Breast epithelium (tissue), 4 donors: ENCODE measurements around the gene NR3C2. TPM values are rescaled to one million over a fixed set of nuclear protein-coding genes. Genes with fewer than 3 reads are reported as not detected.

Experiments used
- DNase-seq, 2 donors: peaks; one replicate each; pipeline ENCODE4 v3.0.0-alpha.2; 2019; ENCODE audit warnings: low spot score in 2 of 2
- H3K27ac ChIP-seq, 2 donors: fragments of 200-600 bp; sonication (generic) in 1 of 2; one replicate each; pipeline ENCODE4 v1.5.1; 2016 to 2019; ENCODE audit warnings: mild to moderate bottlenecking in 1 of 2
- H3K27me3 ChIP-seq, 2 donors: fragments of 200-600 bp; sonication (generic) in 1 of 2; one replicate each; pipeline versions ENCODE4 v1.5.1 to v1.6.0; 2017 to 2019; ENCODE audit warnings: control low read depth in 1 of 2, mild to moderate bottlenecking in 1 of 2
- H3K36me3 ChIP-seq: fragments of 200-600 bp; one replicate; pipeline ENCODE4 v1.5.1; 2019
- H3K4me1 ChIP-seq, 2 donors: fragments of 200-600 bp; sonication (generic); one replicate each; pipeline ENCODE4 v1.5.1; 2016 to 2019; ENCODE audit warnings: control low read depth in 1 of 2
- H3K4me3 ChIP-seq, 3 donors: fragments of 200-600 bp; sonication (generic); 1 replicate in 2 of 3; 2 replicates in 1 of 3; pipeline ENCODE4 v1.5.1; 2016 to 2019; ENCODE audit warnings: mild to moderate bottlenecking in 3 of 3, moderate library complexity in 2 of 3
- H3K9me3 ChIP-seq, 2 donors: fragments of 200-600 bp; sonication (generic) in 1 of 2; one replicate each; pipeline ENCODE4 v1.5.1; 2016 to 2019; ENCODE audit warnings: control low read depth in 1 of 2
- POLR2A ChIP-seq: fragments of 450-650 bp; IDR thresholded peaks from one replicate; pipeline ENCODE4 v1.6.1; 2016; ENCODE audit warnings: antibody characterized with exemption, mild to moderate bottlenecking, moderate library complexity
- POLR2AphosphoS5 ChIP-seq, 3 donors: sonication (generic); formaldehyde crosslinking; IDR thresholded peaks; one replicate each; pipeline ENCODE4 v1.6.1; 2017; ENCODE audit warnings: antibody characterized with exemption in 3 of 3
- intact Hi-C: fragments of 100-400 bp; cut with DNase I; formaldehyde crosslinking; loops from one replicate; pipeline ENCODE4 v1.15.1; 2023; ENCODE audit warnings: low total_unique reads
- total RNA-seq, 3 donors: library from RNA; depleted of rRNA; stranded (reverse); fragments of >200 nt; gene quantifications; one replicate each; pipeline ENCODE4 v1.1.0, GENCODE V29; 2016
- TF ChIP-seq, protein P1 (sequence below), 3 donors: fragments of 450-650 bp; IDR thresholded peaks; one replicate each; pipeline ENCODE4 v1.5.1; 2016 to 2017; ENCODE audit warnings: antibody characterized with exemption in 3 of 3, mild to moderate bottlenecking in 3 of 3, moderate library complexity in 3 of 3

Gene NR3C2
- total RNA-seq, 3 donors from 2014 or later = 8.0 to 39.5 (median 13.8) TPM

GRCh38 chr4:148052448-148052847 lies 389.8 kb downstream of the NR3C2 start:
- Histone ChIP-seq H3K4me1 (no peaks in the 10 kb centered on the region), H3K36me3 (no peaks in the 10 kb centered on the region), H3K4me3 (no peak overlapping the region), H3K9me3 (no peaks in the 10 kb centered on the region), H3K27ac (no peak overlapping the region), H3K27me3 (no peaks in the 10 kb centered on the region)
- TF ChIP-seq, protein P1, sequence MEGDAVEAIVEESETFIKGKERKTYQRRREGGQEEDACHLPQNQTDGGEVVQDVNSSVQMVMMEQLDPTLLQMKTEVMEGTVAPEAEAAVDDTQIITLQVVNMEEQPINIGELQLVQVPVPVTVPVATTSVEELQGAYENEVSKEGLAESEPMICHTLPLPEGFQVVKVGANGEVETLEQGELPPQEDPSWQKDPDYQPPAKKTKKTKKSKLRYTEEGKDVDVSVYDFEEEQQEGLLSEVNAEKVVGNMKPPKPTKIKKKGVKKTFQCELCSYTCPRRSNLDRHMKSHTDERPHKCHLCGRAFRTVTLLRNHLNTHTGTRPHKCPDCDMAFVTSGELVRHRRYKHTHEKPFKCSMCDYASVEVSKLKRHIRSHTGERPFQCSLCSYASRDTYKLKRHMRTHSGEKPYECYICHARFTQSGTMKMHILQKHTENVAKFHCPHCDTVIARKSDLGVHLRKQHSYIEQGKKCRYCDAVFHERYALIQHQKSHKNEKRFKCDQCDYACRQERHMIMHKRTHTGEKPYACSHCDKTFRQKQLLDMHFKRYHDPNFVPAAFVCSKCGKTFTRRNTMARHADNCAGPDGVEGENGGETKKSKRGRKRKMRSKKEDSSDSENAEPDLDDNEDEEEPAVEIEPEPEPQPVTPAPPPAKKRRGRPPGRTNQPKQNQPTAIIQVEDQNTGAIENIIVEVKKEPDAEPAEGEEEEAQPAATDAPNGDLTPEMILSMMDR (IDR thresholded peaks at IDR 0.05) = no peak
- TF ChIP-seq POLR2A (no peak), POLR2AphosphoS5 (IDR thresholded peaks at IDR 0.05) (no peak)
- DNase-seq = no peak
- intact Hi-C loops = no loop called here

DNA sequence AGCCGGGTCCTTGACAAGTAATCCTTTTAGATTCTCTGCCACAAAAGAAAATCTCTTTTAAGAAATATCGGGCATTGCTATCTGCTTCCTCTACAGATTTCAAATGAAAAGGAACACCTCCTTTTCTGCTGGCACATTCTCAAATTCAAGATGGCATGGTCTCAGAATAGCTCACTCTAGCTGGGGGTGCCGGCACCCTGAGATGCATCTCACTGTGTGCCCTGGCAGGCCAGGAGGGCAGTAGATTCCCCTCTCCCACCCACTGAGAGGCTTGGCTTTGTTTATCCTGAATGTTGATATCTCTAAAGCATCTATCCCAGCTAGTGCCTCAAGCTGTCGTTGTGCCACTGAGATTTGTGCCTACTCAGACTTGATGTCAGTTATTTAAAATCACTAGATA lies 390.8 kb downstream of the NR3C2 start:
- Histone ChIP-seq H3K36me3 (no peaks in the 10 kb centered on the region), H3K4me3 (no peak overlapping the region), H3K9me3 (no peaks in the 10 kb centered on the region), H3K27me3 (no peaks in the 10 kb centered on the region), H3K27ac (no peak overlapping the region), H3K4me1 (no peaks in the 10 kb centered on the region)
- no peak for DNase-seq
- TF ChIP-seq POLR2A = no peak
- TF ChIP-seq POLR2AphosphoS5 (IDR thresholded peaks at IDR 0.05) = no peak
- TF ChIP-seq, protein P1 (IDR thresholded peaks at IDR 0.05) = no peak
- intact Hi-C loops = no loop called here

DNA sequence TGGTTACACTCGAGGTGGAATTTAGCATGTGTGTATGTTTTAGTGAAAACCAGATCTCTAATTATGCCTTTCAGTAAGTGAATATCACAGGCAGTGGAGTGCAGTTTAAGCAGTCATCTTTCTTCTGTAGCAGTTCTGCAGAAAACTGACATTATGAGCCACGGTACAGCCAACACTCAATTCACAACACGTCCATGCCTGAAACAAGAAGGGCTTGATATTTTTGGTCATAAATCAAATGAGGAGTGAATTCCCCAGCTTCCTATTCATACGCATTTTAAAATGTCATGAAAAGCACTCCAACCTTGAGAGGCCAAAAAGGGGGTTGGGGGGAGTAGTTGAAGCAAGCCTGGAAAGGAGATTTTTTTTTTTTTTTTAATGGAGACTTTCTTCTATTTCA lies 393.6 kb downstream of the NR3C2 start:
- Histone ChIP-seq H3K4me3 (no peak overlapping the region), H3K27me3 (no peaks in the 10 kb centered on the region), H3K4me1 (no peaks in the 10 kb centered on the region), H3K27ac (no peak overlapping the region), H3K36me3 (no peaks in the 10 kb centered on the region), H3K9me3 (no peaks in the 10 kb centered on the region)
- no peak for DNase-seq
- intact Hi-C loops = no loop called here
- TF ChIP-seq, protein P1 (IDR thresholded peaks at IDR 0.05) = no peak
- no peak for TF ChIP-seq POLR2A
- no peak for TF ChIP-seq POLR2AphosphoS5 (IDR thresholded peaks at IDR 0.05)

DNA sequence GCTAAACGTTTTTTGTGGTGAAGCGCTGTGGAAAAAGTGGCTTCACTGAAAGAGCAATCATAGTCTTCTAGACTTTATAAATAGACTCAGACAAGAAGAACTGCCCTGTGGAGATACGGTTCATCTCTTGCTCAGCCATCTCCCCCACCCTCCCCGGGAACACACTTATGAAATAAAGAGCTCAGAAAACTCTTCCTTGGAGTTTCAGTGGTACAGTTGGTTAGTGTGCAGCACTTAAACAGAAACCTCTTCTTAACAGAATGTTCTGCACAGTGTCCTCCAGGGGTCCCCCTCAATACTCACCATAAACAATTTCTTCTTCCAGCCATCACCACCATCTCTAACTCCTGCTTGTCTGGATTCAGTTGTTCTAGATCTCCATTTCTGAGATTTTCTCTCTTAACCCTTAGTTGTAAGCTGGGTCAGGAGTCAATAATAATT lies 397.3 kb downstream of the NR3C2 start:
- DNase-seq = no peak
- H3K27ac ChIP-seq = no peak overlapping the region
- TF ChIP-seq, protein P1 (IDR thresholded peaks at IDR 0.05) = no peak
- TF ChIP-seq POLR2A (no peak), POLR2AphosphoS5 (IDR thresholded peaks at IDR 0.05) (no peak)
- H3K9me3 ChIP-seq = no peaks in the 10 kb centered on the region
- H3K4me1 ChIP-seq = no peaks in the 10 kb centered on the region
- no peak overlapping the region for H3K4me3 ChIP-seq
- intact Hi-C loops = no loop called here
- no peaks in the 10 kb centered on the region for H3K27me3 ChIP-seq
- no peaks in the 10 kb centered on the region for H3K36me3 ChIP-seq

- no peak for DNase-seq
- Histone ChIP-seq H3K36me3 (no peaks in the 10 kb centered on the region), H3K27me3 (no peaks in the 10 kb centered on the region), H3K9me3 (no peaks in the 10 kb centered on the region), H3K4me3 (no peak overlapping the region), H3K27ac (no peak overlapping the region), H3K4me1 (no peaks in the 10 kb centered on the region)
- TF ChIP-seq POLR2A (no peak), POLR2AphosphoS5 (IDR thresholded peaks at IDR 0.05) (no peak)
- TF ChIP-seq, protein P1 (IDR thresholded peaks at IDR 0.05) = no peak
- intact Hi-C loops = no loop called here
These were observed 397.9 kb downstream of the NR3C2 start for GRCh38 chr4:148044089-148044911.
